ENCODE measurements around the gene MIS18A.

The MIS18A gene

GRCh38 chr21:32278518-32279376 lies at the start of gene MIS18A:
Gene MIS18A (minus strand): TSS chr21:32279049. CDS start chr21:32279014, 35 bp downstream.
- Mint-ChIP-seq H3K4me1 (peaks cover 13 to 27% of the 10 kb centered on the region in 2 donors), H3K27me3 (no peaks in the 10 kb centered on the region), H3K27ac (peak within 1 kb of the TSS; percentile 97), H3K36me3 (peaks cover 25 to 39% of the 10 kb centered on the region in 2 donors), H3K9me3 (no peaks in the 10 kb centered on the region), H3K4me3 (peak within 1 kb of the TSS; percentile 99 to 100)
- ATAC-seq (replicated peaks) = peak; percentile 96
- peak; percentile 95 for DNase-seq

GRCh38 chr21:32328595-32328994 lies 49.7 kb upstream of the MIS18A start:
- DNase-seq (no peak), ATAC-seq (replicated peaks) (no peak)
- peaks cover 0 to 1% of the 10 kb centered on the region in 2 donors for H3K9me3 Mint-ChIP-seq
- no peaks in the 10 kb centered on the region for H3K4me1 Mint-ChIP-seq
- H3K27ac Mint-ChIP-seq = no peak overlapping the region
- no peak overlapping the region for H3K4me3 Mint-ChIP-seq
- H3K27me3 Mint-ChIP-seq = no peaks in the 10 kb centered on the region
- peaks cover 78 to 95% of the 10 kb centered on the region in 2 donors for H3K36me3 Mint-ChIP-seq

GRCh38 chr21:32325706-32326105 lies 46.9 kb upstream of the MIS18A start:
- Mint-ChIP-seq H3K4me3 (no peak overlapping the region), H3K27me3 (no peaks in the 10 kb centered on the region), H3K9me3 (no peaks in the 10 kb centered on the region), H3K27ac (no peak overlapping the region), H3K36me3 (peaks cover 73 to 87% of the 10 kb centered on the region in 2 donors), H3K4me1 (no peaks in the 10 kb centered on the region)
- ATAC-seq (replicated peaks) = no peak
- no peak for DNase-seq

- Mint-ChIP-seq H3K27me3 (no peaks in the 10 kb centered on the region), H3K9me3 (no peaks in the 10 kb centered on the region), H3K36me3 (peaks cover 66 to 84% of the 10 kb centered on the region in 2 donors), H3K27ac (no peak overlapping the region), H3K4me1 (no peaks in the 10 kb centered on the region), H3K4me3 (no peak overlapping the region)
- ATAC-seq (replicated peaks) (no peak), DNase-seq (no peak)
Measured at GRCh38 chr21:32322676-32323075, 43.8 kb upstream of the MIS18A start.

GRCh38 chr21:32322103-32322502 lies 43.3 kb upstream of the MIS18A start:
- Mint-ChIP-seq H3K27ac (no peak overlapping the region), H3K4me1 (no peaks in the 10 kb centered on the region), H3K4me3 (no peak overlapping the region), H3K27me3 (no peaks in the 10 kb centered on the region), H3K36me3 (peaks cover 64 to 84% of the 10 kb centered on the region in 2 donors), H3K9me3 (no peaks in the 10 kb centered on the region)
- DNase-seq (no peak), ATAC-seq (replicated peaks) (no peak)

GRCh38 chr21:32321480-32321879 lies 42.6 kb upstream of the MIS18A start:
- peaks cover 59 to 80% of the 10 kb centered on the region in 2 donors for H3K36me3 Mint-ChIP-seq
- no peaks in the 10 kb centered on the region for H3K27me3 Mint-ChIP-seq
- H3K9me3 Mint-ChIP-seq = no peaks in the 10 kb centered on the region
- H3K4me1 Mint-ChIP-seq = no peaks in the 10 kb centered on the region
- no peak for DNase-seq
- no peak for ATAC-seq (replicated peaks)
- no peak overlapping the region for H3K4me3 Mint-ChIP-seq
- H3K27ac Mint-ChIP-seq = peak overlapping the region; percentile 9

GRCh38 chr21:32320726-32321125 lies 41.9 kb upstream of the MIS18A start:
- Mint-ChIP-seq H3K27ac (no peak overlapping the region), H3K36me3 (peaks cover 57 to 79% of the 10 kb centered on the region in 2 donors), H3K9me3 (no peaks in the 10 kb centered on the region), H3K4me3 (no peak overlapping the region), H3K4me1 (no peaks in the 10 kb centered on the region), H3K27me3 (no peaks in the 10 kb centered on the region)
- DNase-seq (no peak), ATAC-seq (replicated peaks) (no peak)

GRCh38 chr21:32320059-32320458 lies 41.2 kb upstream of the MIS18A start:
- H3K9me3 Mint-ChIP-seq = no peaks in the 10 kb centered on the region

GRCh38 chr21:32319012-32319411 lies 40.2 kb upstream of the MIS18A start:
- no peak overlapping the region for H3K27ac Mint-ChIP-seq
- no peaks in the 10 kb centered on the region for H3K4me1 Mint-ChIP-seq
- ATAC-seq (replicated peaks) (no peak), DNase-seq (no peak)
- no peaks in the 10 kb centered on the region for H3K27me3 Mint-ChIP-seq
- peaks cover 48 to 72% of the 10 kb centered on the region in 2 donors for H3K36me3 Mint-ChIP-seq
- no peak overlapping the region for H3K4me3 Mint-ChIP-seq
- H3K9me3 Mint-ChIP-seq = no peaks in the 10 kb centered on the region

More at GRCh38 chr21:32320059-32320458, 41.2 kb upstream of the MIS18A start:
- H3K27me3 Mint-ChIP-seq = no peaks in the 10 kb centered on the region
- ATAC-seq (replicated peaks) (no peak), DNase-seq (no peak)
- no peak overlapping the region for H3K4me3 Mint-ChIP-seq
- H3K4me1 Mint-ChIP-seq = no peaks in the 10 kb centered on the region
- peaks cover 50 to 76% of the 10 kb centered on the region in 2 donors for H3K36me3 Mint-ChIP-seq
- H3K27ac Mint-ChIP-seq = no peak overlapping the region

- H3K27me3 Mint-ChIP-seq = no peaks in the 10 kb centered on the region
- no peaks in the 10 kb centered on the region for H3K4me1 Mint-ChIP-seq
- DNase-seq (no peak), ATAC-seq (replicated peaks) (no peak)
- peaks cover 47 to 67% of the 10 kb centered on the region in 2 donors for H3K36me3 Mint-ChIP-seq
- no peak overlapping the region for H3K4me3 Mint-ChIP-seq
- no peak overlapping the region for H3K27ac Mint-ChIP-seq
- H3K9me3 Mint-ChIP-seq = no peaks in the 10 kb centered on the region
Measured at GRCh38 chr21:32317726-32318125, 38.9 kb upstream of the MIS18A start.

GRCh38 chr21:32316361-32317215 lies 37.7 kb upstream of the MIS18A start:
- Mint-ChIP-seq H3K4me3 (no peak overlapping the region), H3K4me1 (peaks cover 7 to 10% of the 10 kb centered on the region in 2 donors), H3K27ac (peak overlapping the region; percentile 51), H3K36me3 (peaks cover 52 to 72% of the 10 kb centered on the region in 2 donors), H3K9me3 (no peaks in the 10 kb centered on the region), H3K27me3 (no peaks in the 10 kb centered on the region)
- ATAC-seq (replicated peaks) = no peak
- DNase-seq = no peak

- DNase-seq = no peak
- ATAC-seq (replicated peaks) = no peak
- Mint-ChIP-seq H3K4me3 (no peak overlapping the region), H3K27me3 (no peaks in the 10 kb centered on the region), H3K9me3 (no peaks in the 10 kb centered on the region), H3K36me3 (peaks cover 53 to 75% of the 10 kb centered on the region in 2 donors), H3K27ac (peak overlapping the region; percentile 42), H3K4me1 (peaks cover 14 to 19% of the 10 kb centered on the region in 2 donors)
Measured at GRCh38 chr21:32315511-32316281, 36.8 kb upstream of the MIS18A start.

GRCh38 chr21:32314806-32315205 lies 36.0 kb upstream of the MIS18A start:
- Mint-ChIP-seq H3K36me3 (peaks cover 52 to 71% of the 10 kb centered on the region in 2 donors), H3K27ac (no peak overlapping the region), H3K4me3 (no peak overlapping the region), H3K9me3 (no peaks in the 10 kb centered on the region), H3K4me1 (peaks cover 14 to 19% of the 10 kb centered on the region in 2 donors), H3K27me3 (no peaks in the 10 kb centered on the region)
- no peak for DNase-seq
- no peak for ATAC-seq (replicated peaks)

GRCh38 chr21:32312976-32313375 lies 34.1 kb upstream of the MIS18A start:
- ATAC-seq (replicated peaks) (no peak), DNase-seq (no peak)
- Mint-ChIP-seq H3K27me3 (no peaks in the 10 kb centered on the region), H3K4me1 (peaks cover 14 to 19% of the 10 kb centered on the region in 2 donors), H3K4me3 (no peak overlapping the region), H3K9me3 (no peaks in the 10 kb centered on the region), H3K27ac (peak overlapping the region; percentile 9), H3K36me3 (peaks cover 53 to 66% of the 10 kb centered on the region in 2 donors)

Measured in stimulated activated naive B cell treated with anti-CD40 and anti-IgM and Interleukin-4, amounts not matched to agents 10 μg/mL and 1 μg/mL and 100 μg/mL, for 72 hours (primary cell).